Testis (tissue), 3 donors: ENCODE measurements around the gene MEGF6. TPM values are rescaled to one million over a fixed set of nuclear protein-coding genes. Genes with fewer than 3 reads are reported as not detected.

Experiments used
- DNase-seq: peaks from one replicate; pipeline ENCODE4 v3.0.0-alpha.2; 2019
- H3K27ac ChIP-seq, 2 donors: fragments of 200-600 bp; sonication (generic); one replicate each; pipeline ENCODE4 v1.5.1; 2019
- H3K27me3 ChIP-seq: fragments of 200-600 bp; sonication (generic); one replicate; pipeline ENCODE4 v1.5.1; 2019
- H3K36me3 ChIP-seq: fragments of 200-600 bp; sonication (generic); one replicate; pipeline ENCODE4 v1.5.1; 2017; ENCODE audit warnings: low read depth; ENCODE audit errors: missing control alignments
- H3K4me1 ChIP-seq: fragments of 200-600 bp; sonication (generic); one replicate; pipeline ENCODE4 v1.5.1; 2019
- H3K4me3 ChIP-seq, 2 donors: fragments of 200-600 bp; sonication (generic); one replicate each; pipeline ENCODE4 v1.5.1; 2017 to 2019
- H3K9me3 ChIP-seq: fragments of 200-600 bp; sonication (generic); one replicate; pipeline ENCODE4 v1.5.1; 2017
- CTCF ChIP-seq, 3 experiments: fragments of 450-650 bp in 2 of 3; fragments of 200-600 bp in 1 of 3; sonication (generic) in 1 of 3; IDR thresholded peaks; one replicate each; pipeline ENCODE4 v1.5.1; 2016 to 2019; ENCODE audit warnings: antibody characterized with exemption in 3 of 3, mild to moderate bottlenecking in 2 of 3, moderate library complexity in 1 of 3
- POLR2A ChIP-seq: fragments of 450-650 bp; IDR thresholded peaks from one replicate; pipeline ENCODE4 v1.6.1; 2017; ENCODE audit warnings: antibody characterized with exemption, mild to moderate bottlenecking, moderate library complexity
- WGBS, 2 donors: methylation state at CpG; one replicate each; pipeline ENCODE4 v1.1.5; 2018; 5-methylcytosine and 5-hydroxymethylcytosine counted together
- intact Hi-C: fragments of 100-400 bp; cut with DNase I; formaldehyde crosslinking; loops from one replicate; pipeline ENCODE4 v1.15.1; 2023; ENCODE audit warnings: low total_unique reads
- polyA plus RNA-seq: library from polyadenylated mRNA; stranded (reverse); fragments of 350-450 nt; fragmentation: Illumina TruSeq; extraction: RNeasy Lipid Tissue Mini Kit (QIAGEN cat#74804); gene quantifications from one replicate; pipeline ENCODE4 v1.2.3, GENCODE V29; 2014; ENCODE audit warnings: low read depth, low replicate concordance; ENCODE audit not compliant: insufficient read depth
- total RNA-seq, 2 donors: library from RNA; depleted of rRNA; stranded (reverse); fragments of >200 nt; gene quantifications; one replicate each; pipeline ENCODE4 v1.2.3, GENCODE V29; 2016

The MEGF6 gene
- total and polyA plus RNA-seq, 3 donors from 2014 or later, result 9.0 to 26.4 (median 16.1) TPM

- 34 to 50% methylated on average over 12 to 14 of the region's 14 CpGs for WGBS, 2 donors
- no peaks in the 10 kb centered on the region for H3K9me3 ChIP-seq
- H3K27ac ChIP-seq, result peak overlapping the region; percentile 66 to 80
- no peak overlapping the region for H3K4me3 ChIP-seq
- H3K36me3 ChIP-seq, result no peaks in the 10 kb centered on the region
- TF ChIP-seq CTCF (IDR thresholded peaks at IDR 0.05), result no peak
- no peak for TF ChIP-seq POLR2A
- peak; percentile 88 for DNase-seq
- peaks cover 40% of the 10 kb centered on the region for H3K4me1 ChIP-seq
- H3K27me3 ChIP-seq, result no peaks in the 10 kb centered on the region
- intact Hi-C loops, result no loop called here
Observed at GRCh38 chr1:3460672-3461131, 150.6 kb downstream of the MEGF6 start.

GRCh38 chr1:3459940-3460671 lies 151.2 kb downstream of the MEGF6 start:
- H3K36me3 ChIP-seq, result no peaks in the 10 kb centered on the region
- intact Hi-C loops, result no loop called here
- no peak overlapping the region for H3K4me3 ChIP-seq
- H3K27me3 ChIP-seq, result no peaks in the 10 kb centered on the region
- peaks cover 44% of the 10 kb centered on the region for H3K4me1 ChIP-seq
- 69 to 79% methylated on average over 8 to 23 of the region's 23 CpGs for WGBS, 2 donors
- no peaks in the 10 kb centered on the region for H3K9me3 ChIP-seq
- TF ChIP-seq POLR2A (no peak), CTCF (IDR thresholded peaks at IDR 0.05) (no peak)
- DNase-seq, result no peak
- peak overlapping the region; percentile 66 to 80 for H3K27ac ChIP-seq

- Histone ChIP-seq H3K9me3 (no peaks in the 10 kb centered on the region), H3K36me3 (no peaks in the 10 kb centered on the region), H3K27ac (peak overlapping the region; percentile 66 to 80), H3K27me3 (no peaks in the 10 kb centered on the region), H3K4me3 (no peak overlapping the region), H3K4me1 (peaks cover 47% of the 10 kb centered on the region)
- intact Hi-C loops, result no loop called here
- TF ChIP-seq POLR2A (no peak), CTCF (IDR thresholded peaks at IDR 0.05) (no peak)
- no peak for DNase-seq
- 86 to 89% methylated on average over 24 of the region's 24 CpGs for WGBS, 2 donors
Observed at GRCh38 chr1:3459051-3459908, 152.0 kb downstream of the MEGF6 start.

GRCh38 chr1:3457910-3458883 lies 153.1 kb downstream of the MEGF6 start:
- Histone ChIP-seq H3K4me3 (no peak overlapping the region), H3K9me3 (no peaks in the 10 kb centered on the region), H3K27me3 (no peaks in the 10 kb centered on the region), H3K27ac (peak overlapping the region in 1 of 2 donors; percentile 48), H3K36me3 (no peaks in the 10 kb centered on the region), H3K4me1 (peaks cover 52% of the 10 kb centered on the region)
- TF ChIP-seq POLR2A (no peak), CTCF (IDR thresholded peaks at IDR 0.05) (no peak)
- intact Hi-C loops, result no loop called here
- 57 to 66% methylated on average over 12 to 18 of the region's 18 CpGs for WGBS, 2 donors
- DNase-seq, result no peak
